ENCODE measurements around the gene LSMEM2.
"Not testable (repeated sequence)": the region's sequence is repeated elsewhere in the genome, so short reads cannot be mapped to it uniquely, and the experiment has no call there.

Gene LSMEM2

DNA sequence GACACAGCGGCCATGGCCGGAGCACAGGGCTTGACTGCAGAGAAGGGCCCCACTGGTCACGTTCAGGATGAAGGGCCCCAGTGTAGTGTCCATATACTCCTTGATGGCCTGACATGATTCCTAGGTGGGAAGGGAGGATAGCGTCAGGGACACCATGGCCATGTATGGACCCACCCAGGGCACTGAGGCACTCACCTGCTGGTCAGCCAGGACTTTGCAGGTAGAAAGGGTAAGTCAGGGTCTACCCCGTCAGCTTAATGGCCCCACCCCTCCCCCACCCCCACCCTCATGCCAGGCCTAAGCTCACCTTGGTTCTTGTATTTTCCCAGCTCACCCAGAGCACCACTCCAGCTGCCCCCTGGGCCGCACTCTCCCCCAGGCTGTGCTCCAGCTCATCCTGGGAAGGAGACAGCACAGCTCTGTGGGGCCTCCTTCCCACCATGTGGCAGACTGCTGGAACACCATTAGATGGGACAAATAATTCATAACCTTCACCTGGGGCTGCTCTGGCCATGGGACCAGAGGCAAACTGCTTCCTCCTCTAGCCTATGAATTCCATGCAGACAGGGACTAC lies 21.9 kb downstream of the LSMEM2 start:
- DNase-seq, result no peak

DNA sequence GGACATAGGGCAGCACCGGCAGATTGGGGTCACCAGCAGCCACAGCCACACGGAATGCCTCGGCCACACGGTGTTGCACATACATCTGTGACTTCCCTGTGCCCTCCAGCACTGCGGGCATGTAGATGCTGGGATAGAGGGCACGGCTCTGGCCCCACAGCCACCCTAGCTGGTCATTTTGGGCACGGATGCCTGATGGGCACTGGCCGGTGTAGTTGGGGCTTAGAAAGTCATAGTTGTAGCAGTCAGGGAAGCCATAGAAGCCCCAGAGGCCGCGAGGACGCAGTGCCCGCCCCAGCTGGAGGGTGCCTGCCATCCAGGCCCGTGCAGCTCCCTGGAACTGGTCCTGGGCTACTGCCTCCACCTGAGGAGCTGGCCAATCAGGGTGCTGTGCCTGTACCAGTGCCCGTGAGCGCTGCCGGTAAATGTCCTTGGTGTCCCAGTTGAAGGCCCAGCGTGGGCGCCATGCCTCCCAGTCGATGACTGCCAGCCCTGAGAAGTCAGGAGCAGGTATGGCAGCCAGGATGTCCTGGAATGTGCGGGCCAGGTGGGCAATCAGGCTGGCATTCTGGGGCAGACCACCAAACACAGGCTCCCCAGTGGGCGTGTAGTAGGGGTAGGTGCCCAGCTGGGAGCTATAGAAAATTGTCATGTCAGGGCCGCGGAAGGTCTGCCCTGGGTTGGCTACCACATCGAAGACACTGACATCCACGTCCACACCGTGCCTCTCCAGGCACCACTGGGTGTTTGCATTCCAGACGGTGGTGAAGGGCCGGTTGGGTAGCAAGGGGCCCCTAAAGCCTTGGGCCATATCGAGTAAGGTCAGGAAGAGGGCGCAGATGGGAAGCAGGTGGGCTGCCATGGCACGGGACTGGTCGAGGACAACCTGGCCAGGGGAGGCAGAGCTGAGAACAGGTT lies 23.5 kb downstream of the LSMEM2 start:
- no peak for DNase-seq

DNA sequence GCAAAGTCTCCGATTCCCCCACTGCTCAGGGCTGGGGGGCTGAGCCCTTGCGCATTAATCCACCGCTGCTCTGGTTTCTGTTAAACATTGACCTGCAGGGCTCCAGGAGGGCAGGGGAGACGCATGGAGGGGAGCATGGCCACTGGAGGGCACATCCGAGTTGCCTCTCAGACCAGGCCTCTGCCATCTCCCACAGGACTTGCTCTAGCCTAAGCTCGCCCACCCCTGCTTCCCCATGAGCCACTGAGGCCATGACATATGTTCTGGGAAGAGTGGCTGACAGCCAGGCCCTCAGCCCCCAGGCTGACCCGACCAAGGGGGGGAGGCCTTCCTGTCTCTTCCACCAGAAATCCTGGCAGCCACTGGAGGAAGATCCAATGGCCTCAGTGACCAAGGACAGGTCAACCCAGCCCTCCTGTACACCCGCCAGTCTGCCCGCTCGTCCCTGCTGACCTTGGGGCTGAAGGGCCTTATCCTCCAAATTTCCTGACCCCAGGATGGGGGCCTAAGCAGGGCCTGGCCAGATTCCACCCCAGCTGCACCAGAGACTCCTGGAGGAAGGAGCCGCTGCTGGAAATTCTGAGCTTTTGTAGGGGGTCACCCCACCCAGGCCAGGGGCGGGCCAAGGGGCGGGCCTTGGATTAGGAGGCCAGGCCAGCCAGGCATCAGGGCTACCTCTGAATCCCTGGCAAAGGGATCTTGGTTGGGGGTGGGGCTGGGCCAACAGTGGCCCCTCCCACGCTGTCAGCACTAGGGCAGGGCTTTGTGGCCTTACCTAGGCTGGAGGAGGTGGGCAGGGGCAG lies 24.3 kb downstream of the LSMEM2 start, which contains the start of gene HYAL1:
TSS of gene HYAL1 (minus strand) at position 562 of the 803 bp plus-strand sequence. CDS start 618 bp downstream, outside the sequence.
- DNase-seq, result no peak

GRCh38 chr3:50304601-50305000 lies 25.7 kb downstream of the LSMEM2 start:
- DNase-seq, result peak in 1 of 3 donors; percentile 29

DNA sequence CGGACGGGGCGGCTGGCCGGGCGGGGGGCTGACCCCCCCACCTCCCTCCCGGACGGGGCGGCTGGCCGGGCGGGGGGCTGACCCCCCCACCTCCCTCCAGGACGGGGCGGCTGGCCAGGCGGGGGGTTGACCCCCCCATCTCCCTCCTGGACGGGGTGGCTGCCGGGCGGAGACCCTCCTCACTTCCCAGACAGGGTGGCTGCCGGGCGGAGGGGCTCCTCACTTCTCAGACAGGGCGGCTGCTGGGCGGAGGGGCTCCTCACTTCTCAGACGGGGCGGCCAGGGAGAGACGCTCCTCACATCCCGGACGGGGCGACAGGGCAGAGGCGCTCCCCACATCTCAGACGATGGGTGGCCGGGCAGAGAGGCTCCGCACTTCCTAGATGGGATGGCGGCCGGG lies 33.2 kb downstream of the LSMEM2 start:
- DNase-seq, result not testable (repeated sequence)

DNA sequence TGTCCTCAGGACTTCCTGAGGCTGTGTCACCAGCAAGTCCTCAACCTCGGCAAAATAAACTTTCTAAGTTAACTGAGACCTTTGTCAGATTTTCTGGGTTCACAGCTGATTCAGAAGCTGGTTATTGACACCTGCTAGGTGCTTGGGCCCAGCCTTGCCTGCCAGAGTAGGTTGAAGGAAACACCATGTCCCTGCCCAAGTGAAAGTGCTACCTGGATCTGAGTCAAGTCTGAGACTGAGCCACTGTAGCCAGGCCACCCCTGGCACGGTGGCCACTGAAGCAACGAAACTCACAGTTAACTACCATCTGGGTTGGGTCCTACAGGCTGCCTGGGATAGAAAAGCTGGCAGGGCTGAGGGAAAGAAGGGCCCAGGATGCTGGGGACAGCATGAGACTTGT lies 35.5 kb downstream of the LSMEM2 start:
- DNase-seq, result no peak

DNA sequence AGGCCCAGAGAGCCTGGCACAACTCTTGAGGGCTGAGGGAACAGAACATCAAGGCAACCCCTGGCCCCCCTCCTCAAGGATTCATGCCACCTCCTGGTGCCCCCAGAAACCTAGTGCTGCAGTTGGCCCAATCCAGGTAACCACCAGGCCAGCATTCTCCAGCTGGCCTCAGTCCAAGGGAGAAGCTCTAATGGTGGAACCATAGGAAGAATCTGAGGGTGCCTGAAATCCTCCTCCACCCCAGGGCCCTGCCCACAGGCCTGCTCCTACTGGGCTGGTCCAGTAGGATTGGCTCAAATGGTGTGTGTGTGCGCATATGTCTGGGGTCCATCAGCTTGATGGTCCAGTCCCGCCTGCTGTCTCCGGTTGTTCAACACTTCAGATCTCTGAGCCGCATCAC lies 35.9 kb downstream of the LSMEM2 start:
- no peak for DNase-seq

- DNase-seq, result no peak
These were observed 37.9 kb downstream of the LSMEM2 start for GRCh38 chr3:50316657-50317242.

- no peak for DNase-seq
These were observed 38.4 kb downstream of the LSMEM2 start for GRCh38 chr3:50317300-50317699.

- no peak for DNase-seq
These were observed 39.3 kb downstream of the LSMEM2 start for GRCh38 chr3:50318163-50318562.

DNA sequence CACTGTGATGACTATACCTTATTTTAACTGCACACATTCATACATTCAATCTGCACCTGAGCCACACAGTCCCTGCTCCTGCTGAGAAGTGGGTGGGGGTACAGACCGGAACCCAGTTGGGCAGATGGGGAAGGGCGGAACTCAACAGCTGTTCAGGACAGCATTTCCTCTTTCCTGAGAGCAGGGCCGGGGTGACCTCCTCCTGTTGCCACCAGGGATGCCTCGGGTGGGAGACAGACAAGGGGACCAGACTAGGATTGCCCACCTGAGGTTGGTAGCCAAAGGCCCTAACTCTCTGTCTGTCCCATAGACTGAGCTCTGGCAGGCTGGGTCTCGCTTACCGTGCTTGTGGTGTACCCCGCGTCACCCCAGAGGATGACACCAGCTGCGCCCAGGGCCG lies 39.7 kb downstream of the LSMEM2 start:
- peak; percentile 35 to 44 (median 39) for DNase-seq

DNA sequence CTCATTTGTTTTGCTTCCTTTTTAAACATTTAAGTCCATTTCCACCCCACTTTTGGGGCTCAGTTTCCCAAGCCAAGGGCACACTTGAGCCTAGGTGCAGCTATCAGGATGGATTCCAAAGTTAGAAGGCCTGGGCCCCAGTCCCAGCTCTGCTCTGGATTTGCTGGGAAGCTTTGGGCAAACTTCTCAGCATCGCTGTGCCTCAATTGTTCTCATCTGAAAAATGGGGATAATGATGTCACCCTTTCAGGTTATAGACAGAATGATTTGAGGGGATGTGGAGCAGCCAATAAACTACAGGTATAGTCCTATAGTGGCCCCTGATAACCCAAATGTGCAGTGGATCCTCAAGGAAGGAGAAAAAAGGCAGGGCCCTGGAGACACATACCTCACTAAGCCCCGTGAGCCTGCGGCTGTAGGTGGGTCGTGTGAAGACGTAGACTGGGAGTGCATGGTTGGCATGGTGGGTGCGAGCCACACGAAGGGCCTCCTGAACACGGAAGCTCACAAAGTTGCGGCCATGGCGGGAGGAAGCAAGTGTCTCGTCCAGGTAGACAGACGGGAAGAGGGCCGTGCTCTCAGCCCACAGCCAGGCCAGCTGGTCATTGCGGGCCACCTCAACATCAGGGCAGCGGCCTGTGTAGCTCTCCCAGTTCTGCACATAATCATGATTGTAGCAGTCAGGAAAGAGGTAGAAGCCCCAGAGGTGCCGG lies 40.5 kb downstream of the LSMEM2 start:
- no peak for DNase-seq

GRCh38 chr3:50319894-50320625 lies 41.2 kb downstream of the LSMEM2 start:
- no peak for DNase-seq

DNA sequence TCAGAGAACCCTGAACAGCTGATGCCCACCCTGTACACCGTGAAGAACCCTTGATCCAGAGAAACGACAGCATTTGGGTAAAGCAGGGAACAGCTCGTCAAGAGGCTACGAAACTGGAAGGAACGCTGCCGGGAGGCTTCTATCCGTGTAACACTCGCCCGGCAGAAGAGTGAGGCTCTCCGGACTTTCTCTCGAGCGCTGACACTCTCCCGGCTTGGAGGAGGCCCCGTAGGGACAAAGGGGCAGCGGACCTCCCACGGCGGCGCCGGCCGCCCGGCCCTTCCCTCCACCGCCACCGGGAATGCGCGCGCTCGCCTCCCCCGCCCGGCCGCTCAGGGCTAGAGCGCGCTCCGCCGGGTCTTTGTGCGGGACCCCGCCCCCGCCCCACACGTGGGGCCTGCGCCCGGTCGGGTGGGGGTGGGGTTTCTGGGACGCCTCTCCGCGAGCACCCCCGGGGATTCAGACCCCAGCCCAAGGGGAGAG lies 42.0 kb downstream of the LSMEM2 start:
- peak; percentile 62 to 90 (median 77) for DNase-seq

GRCh38 chr3:50321336-50322114 lies 42.6 kb downstream of the LSMEM2 start:
- peak; percentile 86 to 95 (median 92) for DNase-seq

- DNase-seq, result no peak
These were observed 43.2 kb downstream of the LSMEM2 start for GRCh38 chr3:50322115-50322385.

GRCh38 chr3:50322386-50323091 lies 43.7 kb downstream of the LSMEM2 start, which contains the start of gene HYAL2:
Gene HYAL2, minus strand, starts transcription at chr3:50322745. Its CDS starts 2,256 bp downstream, at chr3:50320489.
- DNase-seq, result no peak

DNA sequence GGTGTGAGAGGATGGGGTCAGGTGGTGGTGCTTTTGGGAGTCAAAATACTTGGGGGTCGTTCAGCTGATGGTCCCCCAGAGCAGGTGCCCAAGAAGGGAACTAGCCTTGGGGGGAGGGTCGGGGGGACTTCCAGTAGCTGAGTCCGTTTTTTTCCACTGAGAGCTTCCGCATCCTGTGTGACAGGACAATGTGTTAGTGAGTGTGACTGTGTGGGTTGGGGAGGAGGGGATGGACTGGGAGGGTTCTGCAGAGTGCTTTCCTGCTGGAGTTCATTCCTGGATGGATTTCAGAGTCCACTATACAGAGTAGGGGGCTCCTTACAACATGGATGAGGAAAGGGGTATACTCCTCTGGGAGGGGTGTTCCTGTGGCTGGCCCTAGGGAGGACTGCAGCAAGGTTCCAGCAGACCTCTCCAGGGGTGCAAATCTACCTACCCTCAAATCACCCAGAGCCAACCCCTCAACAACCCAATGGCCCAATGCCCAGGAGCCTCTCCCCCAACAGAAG lies 44.3 kb downstream of the LSMEM2 start:
- peak; percentile 68 to 77 (median 73) for DNase-seq

DNA sequence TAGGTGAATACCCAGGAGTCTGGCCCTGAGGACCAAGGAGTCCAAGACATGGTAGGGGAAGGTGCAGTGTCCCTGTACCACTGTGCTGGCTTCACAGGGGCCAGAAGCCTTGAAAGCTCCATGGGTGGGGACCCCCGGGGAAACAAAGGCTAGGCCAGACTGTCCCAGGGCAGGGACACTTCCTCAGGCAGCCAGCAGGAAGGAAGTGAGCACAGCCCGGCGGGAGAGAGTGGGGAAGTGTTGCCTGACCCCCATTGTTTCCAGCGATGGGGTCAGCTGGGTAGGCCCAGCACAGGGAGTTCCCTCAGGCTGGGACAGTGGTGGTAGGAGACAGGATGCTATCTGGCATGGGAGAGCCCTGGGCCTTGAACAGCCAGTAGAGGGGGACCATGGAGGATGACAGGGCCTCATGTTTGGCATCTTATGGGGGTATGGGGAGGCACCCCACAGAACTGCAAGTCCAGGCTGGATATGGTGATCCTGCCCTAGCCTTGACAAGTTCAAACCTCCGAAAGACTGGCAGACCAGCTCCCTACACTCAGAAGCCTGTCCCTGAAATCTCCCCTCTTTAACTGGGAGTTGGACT lies 44.8 kb downstream of the LSMEM2 start:
- DNase-seq, result peak in 1 of 3 donors; percentile 44

Measured in suppressor macrophage treated with lipopolysaccharide for 1 hour (primary cell).